AG04450 (cell line): ENCODE data around the gene CDKL1. TPM values are rescaled to one million over a fixed set of nuclear protein-coding genes. Genes with fewer than 3 reads are reported as not detected.
"Not testable (repeated sequence)": the region's sequence is repeated elsewhere in the genome, so short reads cannot be mapped to it uniquely, and the experiment has no call there.

Experiments used
- CTCF ChIA-PET: fragments of 300-600, 350-600 bp; formaldehyde crosslinking; extraction: SDS; loops from one replicate; lab custom pipeline; 2022; ENCODE audit warnings: antibody characterized with exemption, inconsistent platforms; lab: Charles Lee
- POLR2A ChIA-PET: fragments of 350-600 bp; formaldehyde crosslinking; extraction: SDS; loops from one replicate; lab custom pipeline; 2021; ENCODE audit warnings: antibody characterized with exemption, inconsistent platforms; lab: Yijun Ruan, JAX
- DNase-seq: peaks from one replicate; pipeline ENCODE4 v3.0.0-alpha.2; 2011; ENCODE audit warnings: low read depth, low spot score
- H3K27ac ChIP-seq: one replicate; pipeline ENCODE4 v1.5.1; 2012; ENCODE audit warnings: low read depth, low read length, control low read depth
- H3K27me3 ChIP-seq: one replicate; pipeline ENCODE4 v1.6.0; 2012; ENCODE audit warnings: low read length; ENCODE audit not compliant: control insufficient read depth, insufficient read depth
- H3K4me3 ChIP-seq: 2 replicates; pipeline ENCODE4 v1.5.1; 2011; ENCODE audit warnings: mild to moderate bottlenecking, low read depth, low read length, control low read depth
- H3K9me3 ChIP-seq: 2 replicates; pipeline ENCODE4 v1.5.1; 2012; ENCODE audit warnings: low read length; ENCODE audit not compliant: control insufficient read depth, insufficient read depth
- CTCF ChIP-seq: IDR thresholded peaks from 2 replicates; pipeline ENCODE4 v1.5.1; 2011; ENCODE audit warnings: low read depth, low read length, control low read depth, inconsistent platforms
- polyA plus RNA-seq: library from polyadenylated mRNA; depleted of rRNA; stranded (reverse); fragments of >200 nt; gene quantifications from 2 replicates; pipeline ENCODE4 v1.2.3, GENCODE V29; 2011

CDKL1 gene
- polyA plus RNA-seq, 1 experiment, result 20.1 TPM

- DNase-seq, result no peak
- no peaks in the 10 kb centered on the region for H3K9me3 ChIP-seq
- TF ChIP-seq CTCF, result peak; percentile 78
- no peak overlapping the region for H3K27ac ChIP-seq
- H3K4me3 ChIP-seq, result no peak overlapping the region
- POLR2A ChIA-PET, result interaction anchor here (0.6 kb wide), 1 partner anchor 397 kb away, joined by 3 read pairs; no protein-coding TSS in a partner anchor
- CTCF ChIA-PET, result interaction anchor here (0.6 to 1.9 kb wide), 26 partner anchors 9 to 1634 kb away, joined by 3 to 10 read pairs (median 4); partner anchors contain the start of gene MAP4K5
- no peaks in the 10 kb centered on the region for H3K27me3 ChIP-seq
Observed at GRCh38 chr14:50318031-50318626, 78.6 kb downstream of the CDKL1 start.

- H3K9me3 ChIP-seq, H3K27me3 ChIP-seq, H3K4me3 ChIP-seq, DNase-seq, H3K27ac ChIP-seq, CTCF ChIA-PET, POLR2A ChIA-PET: not testable (repeated sequence)
Observed at GRCh38 chr14:50314098-50314497, 82.6 kb downstream of the CDKL1 start.

GRCh38 chr14:50312734-50313054 lies 84.0 kb downstream of the CDKL1 start:
- no peak for TF ChIP-seq CTCF
- H3K27me3 ChIP-seq, result no peaks in the 10 kb centered on the region
- ChIA-PET POLR2A (interaction anchor here (0.6 to 0.9 kb wide), 7 partner anchors 8 to 445 kb away, joined by 3 to 11 read pairs (median 3); partner anchors contain the start of gene ATL1), CTCF (interaction anchor here (0.6 to 2.2 kb wide), 4 partner anchors 8 to 451 kb away, joined by 3 to 10 read pairs (median 6); no protein-coding TSS in a partner anchor)
- peak overlapping the region; percentile 93 for H3K27ac ChIP-seq
- H3K4me3 ChIP-seq, result peak overlapping the region; percentile 88
- DNase-seq, result no peak
- no peaks in the 10 kb centered on the region for H3K9me3 ChIP-seq

- Histone ChIP-seq H3K27me3 (no peaks in the 10 kb centered on the region), H3K4me3 (peak within 1 kb of the TSS; percentile 88), H3K27ac (peak within 1 kb of the TSS; percentile 93), H3K9me3 (no peaks in the 10 kb centered on the region)
- ChIA-PET CTCF (interaction anchor here (0.5 to 2.2 kb wide), 5 partner anchors 9 to 450 kb away, joined by 3 to 10 read pairs (median 4); no protein-coding TSS in a partner anchor), POLR2A (interaction anchor here (0.6 to 0.9 kb wide), 7 partner anchors 9 to 444 kb away, joined by 3 to 11 read pairs (median 3); partner anchors contain the start of gene ATL1)
- peak; percentile 62 for DNase-seq
- no peak for TF ChIP-seq CTCF
Observed at GRCh38 chr14:50311972-50312733, 84.5 kb downstream of the CDKL1 start, which contains the start of the genes DMAC2L and L2HGDH. Gene DMAC2L, plus strand, starts transcription at chr14:50312324. Its CDS starts 9,164 bp downstream, at chr14:50321488. Gene L2HGDH, minus strand, starts transcription at chr14:50312229. Its CDS starts 79 bp downstream, at chr14:50312150.

GRCh38 chr14:50311337-50311971 lies 85.2 kb downstream of the CDKL1 start:
- CTCF ChIA-PET, result interaction anchor here (1.1 to 2.2 kb wide), 4 partner anchors 9 to 449 kb away, joined by 4 to 10 read pairs (median 7); no protein-coding TSS in a partner anchor
- POLR2A ChIA-PET, result interaction anchor here (0.8 to 1.1 kb wide), 3 partner anchors 10 to 444 kb away, joined by 3 to 11 read pairs (median 5); partner anchors contain the start of gene SOS2
- TF ChIP-seq CTCF, result peak; percentile 50
- Histone ChIP-seq H3K27me3 (no peaks in the 10 kb centered on the region), H3K9me3 (no peaks in the 10 kb centered on the region), H3K27ac (no peak overlapping the region), H3K4me3 (peak overlapping the region; percentile 88)
- no peak for DNase-seq
